Stimulated activated CD8-positive, alpha-beta memory T cell treated with anti-CD3 and anti-CD28 coated beads, Interleukin-4, amount 100 ng/mL, for 4 hours (primary cell): ENCODE results near the gene RIC8B.

Experiments
- DNase-seq, 2 donors: peaks; one replicate each; pipeline ENCODE4 v3.0.0-alpha.2; 2020; ENCODE audit warnings: low read depth in 2 of 2, low spot score in 1 of 2

Gene RIC8B

DNA sequence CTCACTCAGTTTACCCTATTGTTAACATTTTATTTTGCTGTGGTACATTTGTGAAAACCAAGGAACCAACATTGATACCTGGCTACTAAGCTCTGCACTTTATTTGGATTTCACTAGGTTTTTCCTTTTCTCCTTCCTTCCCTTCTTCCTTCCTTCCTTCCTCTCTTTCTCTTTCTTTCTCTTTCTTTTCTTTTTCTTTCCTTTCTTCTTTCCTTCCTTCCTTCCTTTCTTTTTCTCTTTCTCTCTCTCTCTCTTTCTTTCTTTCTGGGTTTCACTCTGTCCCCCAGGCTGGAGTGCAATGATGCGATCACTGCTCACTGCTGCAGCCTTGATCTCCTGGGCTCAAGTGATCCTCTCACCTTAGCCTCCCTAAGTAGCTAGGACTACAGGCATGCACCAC lies 152.2 kb downstream of the RIC8B start:
- no peak for DNase-seq

DNA sequence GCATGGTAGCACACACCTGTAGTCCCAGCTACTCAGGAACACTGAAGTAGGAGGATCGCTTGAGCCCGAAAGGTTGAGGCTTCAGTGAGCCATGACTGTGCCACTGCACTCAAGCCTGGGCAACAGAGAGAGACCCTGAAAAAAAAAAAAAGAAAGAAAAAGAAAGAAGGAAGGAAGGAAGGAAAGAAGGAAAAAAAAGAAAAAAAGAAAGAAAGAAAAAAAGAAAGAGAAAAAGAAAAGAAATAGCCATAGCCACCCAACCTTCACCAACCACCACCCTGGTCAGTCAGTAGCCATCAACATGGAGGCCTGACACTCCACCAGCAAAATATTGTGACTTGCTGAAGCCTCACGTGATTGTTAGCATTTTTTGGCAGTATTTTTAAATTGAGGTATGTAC lies 159.8 kb downstream of the RIC8B start:
- no peak for DNase-seq
